Endothelial cell of umbilical vein (primary cell): Measurements from ENCODE around the gene B4GALNT1. TPM values are rescaled to one million over a fixed set of nuclear protein-coding genes. Genes with fewer than 3 reads are reported as not detected.

ENCODE experiments used
- BruUV-seq: library from RNA; stranded (reverse); fragments of 400-500 nt; replicated peaks from 2 replicates; lab custom pipeline; 2021; lab: Mats Ljungman, UMichigan
- CTCF ChIA-PET: fragments of 300-600, 350-600 bp; sonication (Branson Sonifier 250); formaldehyde crosslinking; loops from one replicate; lab custom pipeline; 2021; ENCODE audit warnings: antibody characterized with exemption, inconsistent platforms; lab: Charles Lee
- POLR2A ChIA-PET: fragments of 300-600, 350-600 bp; sonication (Branson Sonifier 250); formaldehyde crosslinking; loops from one replicate; lab custom pipeline; 2021; ENCODE audit warnings: antibody characterized with exemption, inconsistent platforms; lab: Charles Lee
- DNase-seq: peaks from one replicate; pipeline ENCODE4 v3.0.0-alpha.2; 2011; ENCODE audit warnings: low read depth, low spot score
- FAIRE-seq: peaks from 2 replicates; lab custom pipeline; 2011; peaks lifted over from hg19 to GRCh38; lab: Jason Lieb, UNC
- H2AFZ ChIP-seq: 2 replicates; pipeline ENCODE4 v1.6.0; 2012; ENCODE audit warnings: low read depth, low read length, control low read depth, inconsistent platforms
- H3K27ac ChIP-seq: 2 replicates; pipeline ENCODE4 v1.5.1; 2011; ENCODE audit warnings: low read depth, mild to moderate bottlenecking, control low read depth, low read length, moderate library complexity; ENCODE audit not compliant: insufficient read depth
- H3K27me3 ChIP-seq, 2 experiments: 2 replicates each; pipeline versions ENCODE4 v1.6.0 to v1.6.1; 2011; ENCODE audit warnings: low read length in 2 of 2, mixed read lengths in 1 of 2; ENCODE audit not compliant: control insufficient read depth in 2 of 2, insufficient read depth in 2 of 2
- H3K36me3 ChIP-seq, 2 experiments: 2 replicates in 1 of 2; 3 replicates in 1 of 2; pipeline ENCODE4 v1.5.1; 2011; ENCODE audit warnings: low read length in 2 of 2, mild to moderate bottlenecking in 1 of 2, moderate library complexity in 1 of 2; ENCODE audit not compliant: control insufficient read depth in 2 of 2, insufficient read depth in 2 of 2; ENCODE audit errors: extremely low read depth in 1 of 2
- H3K4me1 ChIP-seq: 3 replicates; pipeline ENCODE4 v1.5.1; 2011; ENCODE audit warnings: mild to moderate bottlenecking, low read length; ENCODE audit not compliant: control insufficient read depth, insufficient read depth; ENCODE audit errors: extremely low read depth
- H3K4me2 ChIP-seq: 2 replicates; pipeline ENCODE4 v1.6.1; 2011; ENCODE audit warnings: low read length, control low read depth, mixed read lengths; ENCODE audit not compliant: insufficient read depth
- H3K4me3 ChIP-seq, 3 experiments: fragments of 200-600 bp in 1 of 3; sonication (generic), shearing (Covaris generic) in 1 of 3; replicated peaks in 1 of 3; 2 replicates each; pipeline ENCODE4 v1.5.1; 2011 to 2016; ENCODE audit warnings: control low read depth in 3 of 3, low read length in 3 of 3, mild to moderate bottlenecking in 2 of 3, inconsistent platforms in 1 of 3, low read depth in 1 of 3, moderate library complexity in 1 of 3; ENCODE audit not compliant: insufficient read depth in 1 of 3
- H3K79me2 ChIP-seq: 2 replicates; pipeline ENCODE4 v1.6.0; 2012; ENCODE audit warnings: low read length, inconsistent platforms; ENCODE audit not compliant: control insufficient read depth, insufficient read depth
- H3K9ac ChIP-seq: replicated peaks from 2 replicates; pipeline ENCODE3; 2011; ENCODE audit warnings: low read length, control low read depth; ENCODE audit not compliant: insufficient read depth; ENCODE audit errors: extremely low read depth
- H3K9me1 ChIP-seq: replicated peaks from 3 replicates; pipeline ENCODE4 v1.6.0; 2011; ENCODE audit warnings: mild to moderate bottlenecking, low read length; ENCODE audit not compliant: control insufficient read depth, insufficient read depth; ENCODE audit errors: extremely low read depth
- H3K9me3 ChIP-seq: replicated peaks from 2 replicates; pipeline ENCODE4 v1.5.1; 2012; ENCODE audit warnings: low read length, inconsistent platforms; ENCODE audit not compliant: control insufficient read depth, insufficient read depth
- H4K20me1 ChIP-seq: replicated peaks from 2 replicates; pipeline ENCODE3; 2011; ENCODE audit warnings: mild to moderate bottlenecking, low read length; ENCODE audit not compliant: control insufficient read depth, insufficient read depth; ENCODE audit errors: extremely low read depth
- CTCF ChIP-seq, 2 donors: IDR thresholded peaks; 1 replicate in 1 of 2; 2 replicates in 1 of 2; pipeline ENCODE4 v1.5.1; 2011; ENCODE audit warnings: low read length in 2 of 2, mild to moderate bottlenecking in 2 of 2, moderate library complexity in 2 of 2, control low read depth in 1 of 2, inconsistent platforms in 1 of 2, low read depth in 1 of 2; ENCODE audit not compliant: insufficient read depth in 1 of 2; ENCODE audit errors: extremely low read depth in 1 of 2
- EZH2 ChIP-seq: IDR thresholded peaks from 2 replicates; pipeline ENCODE4 v1.6.1; 2012; ENCODE audit warnings: borderline replicate concordance, low read depth, mild to moderate bottlenecking, moderate library complexity, low read length, inconsistent platforms; ENCODE audit not compliant: severe bottlenecking
- FOS ChIP-seq: IDR thresholded peaks from 2 replicates; pipeline ENCODE4 v1.6.1; 2011; ENCODE audit warnings: mild to moderate bottlenecking, low read length, moderate library complexity, borderline replicate concordance; ENCODE audit not compliant: insufficient read depth
- GATA2 ChIP-seq: IDR thresholded peaks from 2 replicates; pipeline ENCODE4 v1.7.0; 2011; ENCODE audit warnings: low read depth, mild to moderate bottlenecking, moderate library complexity, mixed read lengths, low read length; ENCODE audit not compliant: insufficient read length, insufficient read depth
- JUN ChIP-seq: IDR thresholded peaks from 2 replicates; pipeline ENCODE4 v1.6.1; 2011; ENCODE audit warnings: borderline replicate concordance, low read depth; ENCODE audit not compliant: insufficient read length, insufficient read depth
- MAX ChIP-seq: IDR thresholded peaks from 2 replicates; pipeline ENCODE4 v1.6.1; 2011; ENCODE audit not compliant: insufficient read depth, insufficient read length
- MYC ChIP-seq: IDR thresholded peaks from one replicate; pipeline ENCODE4 v1.6.1; 2011; ENCODE audit warnings: mild to moderate bottlenecking, low read depth, low read length
- POLR2A ChIP-seq: IDR thresholded peaks from 2 replicates; pipeline ENCODE4 v1.6.1; 2012; ENCODE audit warnings: low read depth, mild to moderate bottlenecking, control low read depth, low read length
- POLR2AphosphoS5 ChIP-seq: IDR thresholded peaks from 2 replicates; pipeline ENCODE4 v1.6.1; 2012; ENCODE audit warnings: low read depth, mild to moderate bottlenecking, control low read depth, low read length, moderate library complexity; ENCODE audit not compliant: insufficient read depth
- dilution Hi-C: fragments of 300-500 bp; cut with MboI; formaldehyde crosslinking; loops from one replicate; pipeline ENCODE4 v1.15.0; 2019; ENCODE audit warnings: low sequenced_read_pairs; ENCODE audit not compliant: extremely low pct_ligation_motif_present
- intact Hi-C: fragments of 100-400 bp; cut with micrococcal nuclease; formaldehyde crosslinking; loops from one replicate; pipeline ENCODE4 v1.10.0; 2022
- polyA plus RNA-seq, 4 experiments: library from polyadenylated mRNA; depleted of rRNA in 3 of 4; stranded (reverse) in 3 of 4; unstranded in 1 of 4; fragments of >200 nt; gene quantifications; 2 replicates each; pipeline versions ENCODE4 v1.2.1 to v1.2.3, GENCODE V29; 2011 to 2012; ENCODE audit warnings: missing spikeins in 1 of 4
- total RNA-seq: library from RNA; stranded (reverse); gene quantifications from 2 replicates; pipeline ENCODE4 v1.2.3, GENCODE V29; 2021

B4GALNT1 gene
- total and polyA plus RNA-seq, 2 donors (not counting 3 experiments of a cell fraction or from before 2014, with no cell fraction given), result 0.33 to 0.35 TPM

- H2AFZ ChIP-seq, result no peak overlapping the region
- H3K27ac ChIP-seq, result no peak overlapping the region
- no peak for TF ChIP-seq JUN
- TF ChIP-seq MAX, result no peak
- TF ChIP-seq MYC, result no peak
- TF ChIP-seq EZH2, result no peak
- TF ChIP-seq CTCF (IDR thresholded peaks at IDR 0.05; ENCODE audit: extremely low read depth in 1 of 2, insufficient read depth in 1 of 2, low read depth in 1 of 2, low read length in 2 of 2), result no peak
- no peak for TF ChIP-seq POLR2AphosphoS5
- no peak for TF ChIP-seq GATA2
- no peak for TF ChIP-seq POLR2A
- no peak for TF ChIP-seq FOS
- CTCF ChIA-PET, result interaction anchor here (0.8 to 1.4 kb wide), 3 partner anchors 16 to 33 kb away, joined by 3 to 7 read pairs (median 5); partner anchors contain the start of gene B4GALNT1
- no peaks in the 10 kb centered on the region for H4K20me1 ChIP-seq
- intact Hi-C loops (no loop called here), dilution Hi-C loops (no loop called here)
- no peaks in the 10 kb centered on the region for H3K9me1 ChIP-seq
- DNase-seq (no peak), FAIRE-seq (no peak)
- peaks cover 34 to 43% of the 10 kb centered on the region in 2 experiments for H3K27me3 ChIP-seq
- H3K9me3 ChIP-seq, result no peaks in the 10 kb centered on the region
- no peak overlapping the region for H3K9ac ChIP-seq
- H3K4me2 ChIP-seq, result no peak overlapping the region
- POLR2A ChIA-PET, result no interaction called here
- H3K4me1 ChIP-seq, result peaks cover 4% of the 10 kb centered on the region
- H3K36me3 ChIP-seq, result no peaks in the 10 kb centered on the region
- no TSS peak for BruUV-seq
- no peaks in the 10 kb centered on the region for H3K79me2 ChIP-seq
- H3K4me3 ChIP-seq, result no peak overlapping the region
Measured at GRCh38 chr12:57616383-57617101, 16.5 kb downstream of the B4GALNT1 start.
